DND-41 (cell line): ENCODE data around the gene CDH16.

ENCODE experiments used
- ATAC-seq: fragments of 200-7000 bp; cut with Tn5 transposase; 3 replicates; pipeline ENCODE4 v1.9.1; 2021; ENCODE audit warnings: low read depth; ENCODE audit not compliant: insufficient read depth
- DNase-seq: peaks from one replicate; pipeline ENCODE4 v3.0.0-alpha.2; 2020
- H2AFZ ChIP-seq: 2 replicates; pipeline ENCODE4 v1.6.0; 2012; ENCODE audit warnings: low read depth, low read length
- H3K27ac ChIP-seq: 2 replicates; pipeline ENCODE4 v1.5.1; 2012; ENCODE audit warnings: low read length, inconsistent platforms
- H3K27me3 ChIP-seq: fragments of 200-600 bp; sonication (generic); 2 replicates; pipeline ENCODE4 v1.6.0; 2012; ENCODE audit warnings: low read length, mild to moderate bottlenecking, inconsistent platforms; ENCODE audit not compliant: insufficient read depth, poor library complexity
- H3K36me3 ChIP-seq: 2 replicates; pipeline ENCODE4 v1.5.1; 2012; ENCODE audit warnings: low read length, inconsistent platforms; ENCODE audit not compliant: insufficient read depth
- H3K4me1 ChIP-seq: 2 replicates; pipeline ENCODE4 v1.5.1; 2012; ENCODE audit warnings: mild to moderate bottlenecking, low read length; ENCODE audit not compliant: insufficient read depth
- H3K4me2 ChIP-seq: 2 replicates; pipeline ENCODE4 v1.6.0; 2012; ENCODE audit warnings: mild to moderate bottlenecking, moderate library complexity, low read length, inconsistent platforms; ENCODE audit not compliant: insufficient read depth
- H3K4me3 ChIP-seq, 2 experiments: fragments of 200-600 bp in 1 of 2; shearing (Covaris generic) in 1 of 2; 2 replicates each; pipeline ENCODE4 v1.5.1; 2012 to 2016; ENCODE audit warnings: inconsistent platforms in 2 of 2, low read length in 2 of 2, mild to moderate bottlenecking in 2 of 2, low read depth in 1 of 2, moderate library complexity in 1 of 2
- H3K79me2 ChIP-seq: 2 replicates; pipeline ENCODE4 v1.6.0; 2012; ENCODE audit warnings: low read length, inconsistent platforms; ENCODE audit not compliant: insufficient read depth
- H3K9ac ChIP-seq: 2 replicates; pipeline ENCODE4 v1.6.0; 2012; ENCODE audit warnings: low read depth, mild to moderate bottlenecking, inconsistent platforms, low read length, moderate library complexity
- H3K9me3 ChIP-seq: 2 replicates; pipeline ENCODE4 v1.5.1; 2012; ENCODE audit warnings: low read length, moderate library complexity, mild to moderate bottlenecking, inconsistent platforms; ENCODE audit not compliant: insufficient read depth, severe bottlenecking
- H4K20me1 ChIP-seq: 2 replicates; pipeline ENCODE4 v1.6.0; 2012; ENCODE audit warnings: low read length; ENCODE audit not compliant: insufficient read depth
- CTCF ChIP-seq: IDR thresholded peaks from 2 replicates; pipeline ENCODE4 v1.5.1; 2012; ENCODE audit warnings: borderline replicate concordance, low read length, moderate library complexity, mild to moderate bottlenecking; ENCODE audit not compliant: poor library complexity, severe bottlenecking; ENCODE audit errors: extremely low read depth
- EZH2 ChIP-seq: IDR thresholded peaks from 3 replicates; pipeline ENCODE4 v1.6.1; 2012; ENCODE audit warnings: borderline replicate concordance, low read depth, mild to moderate bottlenecking, moderate library complexity, low read length, inconsistent platforms; ENCODE audit not compliant: severe bottlenecking

The CDH16 gene

GRCh38 chr16:66950437-66950836 is 31.8 kb upstream of the CDH16 start:
- ATAC-seq = no peak
- no peaks in the 10 kb centered on the region for H3K36me3 ChIP-seq
- H3K4me1 ChIP-seq = peaks cover 12% of the 10 kb centered on the region
- H3K27me3 ChIP-seq = peaks cover 13% of the 10 kb centered on the region
- H2AFZ ChIP-seq = no peak overlapping the region
- no peak overlapping the region for H3K27ac ChIP-seq
- 0 out of 2 replicates have a peak, but pooled peaks cover 3% of the 10 kb centered on the region for H4K20me1 ChIP-seq
- no peak overlapping the region for H3K4me3 ChIP-seq
- no peak overlapping the region for H3K4me2 ChIP-seq
- no peaks in the 10 kb centered on the region for H3K79me2 ChIP-seq
- no peak overlapping the region for H3K9ac ChIP-seq
- TF ChIP-seq CTCF (no peak), EZH2 (no peak)
- DNase-seq = no peak
- no peaks in the 10 kb centered on the region for H3K9me3 ChIP-seq

GRCh38 chr16:66949472-66949871 is 30.8 kb upstream of the CDH16 start:
- Histone ChIP-seq H3K4me3 (no peak overlapping the region), H3K4me1 (peaks cover 12% of the 10 kb centered on the region)
- TF ChIP-seq CTCF (no peak), EZH2 (no peak)

GRCh38 chr16:66948837-66949225 is 30.1 kb upstream of the CDH16 start:
- no peak for TF ChIP-seq CTCF
- Histone ChIP-seq H2AFZ (no peak overlapping the region), H3K36me3 (peaks cover 2% of the 10 kb centered on the region), H3K4me2 (no peak overlapping the region), H4K20me1 (0 out of 2 replicates have a peak, but pooled peaks cover 3% of the 10 kb centered on the region), H3K9me3 (no peaks in the 10 kb centered on the region), H3K79me2 (no peaks in the 10 kb centered on the region), H3K27ac (no peak overlapping the region), H3K9ac (no peak overlapping the region), H3K4me3 (no peak overlapping the region), H3K4me1 (peaks cover 12% of the 10 kb centered on the region), H3K27me3 (peaks cover 13% of the 10 kb centered on the region)
- DNase-seq = no peak
- ATAC-seq = no peak

More at GRCh38 chr16:66949472-66949871, 30.8 kb upstream of the CDH16 start:
- 0 out of 2 replicates have a peak, but pooled peaks cover 3% of the 10 kb centered on the region for H4K20me1 ChIP-seq
- H2AFZ ChIP-seq = no peak overlapping the region
- H3K9me3 ChIP-seq = no peaks in the 10 kb centered on the region
- no peak overlapping the region for H3K4me2 ChIP-seq
- H3K9ac ChIP-seq = no peak overlapping the region
- no peaks in the 10 kb centered on the region for H3K79me2 ChIP-seq
- no peak overlapping the region for H3K27ac ChIP-seq
- no peak for ATAC-seq
- no peak for DNase-seq
- peaks cover 13% of the 10 kb centered on the region for H3K27me3 ChIP-seq
- no peaks in the 10 kb centered on the region for H3K36me3 ChIP-seq
